ENCODE data around the gene FBXW11. TPM values are rescaled to one million over a fixed set of nuclear protein-coding genes. Genes with fewer than 3 reads are reported as not detected.

FBXW11 gene
- total and polyA plus RNA-seq, 2 of the 8 experiments (the other 6 are each of a cell fraction or from before 2014, with no cell fraction given): 45.0 to 75.6 TPM

DNA sequence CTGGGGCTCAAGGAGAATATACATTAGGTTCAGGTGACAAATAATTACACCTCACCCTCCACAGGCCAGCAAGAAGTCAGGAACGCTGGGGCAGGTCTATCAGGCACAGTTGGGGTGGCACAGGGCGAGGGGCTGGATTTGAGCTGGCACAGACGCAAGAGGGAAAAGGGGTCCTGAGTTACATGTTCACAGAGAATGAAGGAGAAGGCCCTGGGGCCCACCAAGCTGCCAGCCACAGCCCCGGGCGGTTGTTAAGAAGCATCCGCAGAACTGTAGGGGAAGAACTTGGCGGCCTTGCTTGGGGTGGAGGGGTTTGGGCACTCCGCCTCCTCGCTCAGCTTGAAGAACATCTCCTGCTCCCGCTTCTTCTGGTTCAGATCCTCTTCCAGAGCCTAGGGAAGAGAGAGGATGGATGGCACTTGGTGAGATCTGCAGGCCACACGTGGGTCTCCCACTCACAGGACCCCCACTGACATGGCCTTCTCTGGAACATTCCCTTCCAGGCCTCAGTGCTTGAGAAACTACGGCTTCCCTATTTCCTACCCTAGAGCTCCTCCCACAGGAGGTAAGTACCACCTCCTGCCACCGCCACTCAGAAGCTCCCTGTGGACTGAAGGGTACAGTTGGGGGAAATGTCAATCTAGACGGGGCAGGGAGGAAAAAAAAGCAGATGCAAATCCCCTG, 38.3 kb upstream of the FBXW11 start:
- Histone ChIP-seq H2BK20ac (ENCODE audit: low read length) (no peak overlapping the region), H3K18ac (ENCODE audit: extremely low read depth, low read length) (no peak overlapping the region), H3K27me3 (replicated peaks in 1 of 4; ENCODE audit: control insufficient read depth in 3 of 4, extremely low read depth in 1 of 4, insufficient read depth in 3 of 4, low read length in 3 of 4) (no peaks in the 10 kb centered on the region), H4K91ac (replicated peaks; ENCODE audit: insufficient read length, low read length) (no peak overlapping the region), H3K23ac (ENCODE audit: insufficient read length) (no peak overlapping the region), H3K4ac (replicated peaks; ENCODE audit: insufficient read length, low read depth, low read length) (no peak overlapping the region), H3K4me3 (ENCODE audit: extremely low read depth in 1 of 4, insufficient read depth in 2 of 4, low read depth in 3 of 4, low read length in 4 of 4) (no peak overlapping the region), H3K36me3 (ENCODE audit: control insufficient read depth in 2 of 4, insufficient read depth in 4 of 4, low read length in 3 of 4) (no peaks in the 10 kb centered on the region), H3K4me2 (ENCODE audit: insufficient read depth in 1 of 2, low read depth in 2 of 2, low read length in 2 of 2) (no peak overlapping the region), H3K79me1 (ENCODE audit: low read depth, low read length) (no peaks in the 10 kb centered on the region), H2BK12ac (ENCODE audit: low read depth, low read length) (no peak overlapping the region), H3K9ac (replicated peaks in 1 of 4; ENCODE audit: extremely low read depth in 1 of 4, low read depth in 3 of 4, low read length in 3 of 4) (no peak overlapping the region), H2AK5ac (ENCODE audit: low read depth, low read length) (no peak overlapping the region), H3K4me1 (replicated peaks in 1 of 4; ENCODE audit: control insufficient read depth in 3 of 4, insufficient read depth in 4 of 4, low read length in 3 of 4) (peaks cover 0 to 10% (median 0%) of the 10 kb centered on the region in 4 experiments; a peak in 5 of 7 replicates), H2BK120ac (replicated peaks; ENCODE audit: low read depth, low read length) (no peak overlapping the region), H3K56ac (replicated peaks; ENCODE audit: insufficient read length, low read depth, low read length) (no peak overlapping the region), H3K79me2 (ENCODE audit: control insufficient read depth in 1 of 2, insufficient read depth in 2 of 2, low read length in 2 of 2) (no peaks in the 10 kb centered on the region), H4K20me1 (replicated peaks in 1 of 2; ENCODE audit: control insufficient read depth in 1 of 2, insufficient read depth in 2 of 2, low read length in 2 of 2) (no peaks in the 10 kb centered on the region), H4K8ac (ENCODE audit: extremely low read depth, insufficient read depth, low read length) (no peak overlapping the region; the same call in 1 of the 2 replicates), H3K14ac (ENCODE audit: insufficient read length) (no peak overlapping the region), H2BK15ac (ENCODE audit: low read length) (no peak overlapping the region), H2AFZ (ENCODE audit: low read length) (no peak overlapping the region), H3K23me2 (ENCODE audit: low read depth, low read length) (no peaks in the 10 kb centered on the region), H4K5ac (ENCODE audit: insufficient read length, low read depth, low read length) (no peak overlapping the region), H3K27ac (ENCODE audit: low read depth, low read length) (no peak overlapping the region), H2BK5ac (ENCODE audit: low read depth, low read length) (no peak overlapping the region), H3K9me3 (ENCODE audit: insufficient read depth in 2 of 2, low read depth in 1 of 2, low read length in 1 of 2) (no peaks in the 10 kb centered on the region)
- FAIRE-seq (no peak), DNase-seq (ENCODE audit: low read depth in 1 of 2, low spot score in 2 of 2) (no peak)
- CTCF ChIA-PET (ENCODE audit: partially characterized antibody): interaction anchor here (0.7 to 5.9 kb wide), 20 partner anchors 8 to 626 kb away, joined by 3 to 51 read pairs (median 4); partner anchors contain the start of gene UBTD2
- POLR2A ChIA-PET (ENCODE audit: partially characterized antibody): interaction anchor here (0.6 to 1.4 kb wide), 5 partner anchors 38 to 137 kb away, joined by 3 to 9 read pairs (median 4); partner anchors contain the start of gene FBXW11
- 84% methylated on average over 14 of the region's 14 CpGs; no CpG with 5 or more reads in 1 of the 2 experiments for WGBS, 2 experiments (ENCODE audit: extremely low coverage in 1 of 2, insufficient coverage in 1 of 2, insufficient read length in 1 of 2, insufficient replicate concordance in 2 of 2, low coverage in 1 of 2, low lambda C conversion rate in 2 of 2, missing lambda C conversion rate in 1 of 2)
- TF ChIP-seq SIN3A (conservative IDR thresholded peaks at IDR 0.05 in 1 of 2, IDR thresholded peaks at IDR 0.05 in 1 of 2; ENCODE audit: low read depth in 1 of 2, low read length in 2 of 2) (no peak), POU5F1 (IDR thresholded peaks at IDR 0.05; ENCODE audit: low read depth, low read length) (no peak), NANOG (IDR thresholded peaks at IDR 0.05; ENCODE audit: insufficient read depth, low read depth, low read length, poor library complexity, severe bottlenecking) (no peak), SP4 (IDR thresholded peaks at IDR 0.05; ENCODE audit: low read length) (no peak)
- TF ChIP-seq, protein P1, sequence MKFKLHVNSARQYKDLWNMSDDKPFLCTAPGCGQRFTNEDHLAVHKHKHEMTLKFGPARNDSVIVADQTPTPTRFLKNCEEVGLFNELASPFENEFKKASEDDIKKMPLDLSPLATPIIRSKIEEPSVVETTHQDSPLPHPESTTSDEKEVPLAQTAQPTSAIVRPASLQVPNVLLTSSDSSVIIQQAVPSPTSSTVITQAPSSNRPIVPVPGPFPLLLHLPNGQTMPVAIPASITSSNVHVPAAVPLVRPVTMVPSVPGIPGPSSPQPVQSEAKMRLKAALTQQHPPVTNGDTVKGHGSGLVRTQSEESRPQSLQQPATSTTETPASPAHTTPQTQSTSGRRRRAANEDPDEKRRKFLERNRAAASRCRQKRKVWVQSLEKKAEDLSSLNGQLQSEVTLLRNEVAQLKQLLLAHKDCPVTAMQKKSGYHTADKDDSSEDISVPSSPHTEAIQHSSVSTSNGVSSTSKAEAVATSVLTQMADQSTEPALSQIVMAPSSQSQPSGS (IDR thresholded peaks at IDR 0.05; ENCODE audit: low read length): no peak
- TF ChIP-seq, protein P2, sequence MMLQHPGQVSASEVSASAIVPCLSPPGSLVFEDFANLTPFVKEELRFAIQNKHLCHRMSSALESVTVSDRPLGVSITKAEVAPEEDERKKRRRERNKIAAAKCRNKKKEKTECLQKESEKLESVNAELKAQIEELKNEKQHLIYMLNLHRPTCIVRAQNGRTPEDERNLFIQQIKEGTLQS (IDR thresholded peaks at IDR 0.05; ENCODE audit: insufficient read depth, low read depth, low read length): no peak
- TF ChIP-seq, protein P3, sequence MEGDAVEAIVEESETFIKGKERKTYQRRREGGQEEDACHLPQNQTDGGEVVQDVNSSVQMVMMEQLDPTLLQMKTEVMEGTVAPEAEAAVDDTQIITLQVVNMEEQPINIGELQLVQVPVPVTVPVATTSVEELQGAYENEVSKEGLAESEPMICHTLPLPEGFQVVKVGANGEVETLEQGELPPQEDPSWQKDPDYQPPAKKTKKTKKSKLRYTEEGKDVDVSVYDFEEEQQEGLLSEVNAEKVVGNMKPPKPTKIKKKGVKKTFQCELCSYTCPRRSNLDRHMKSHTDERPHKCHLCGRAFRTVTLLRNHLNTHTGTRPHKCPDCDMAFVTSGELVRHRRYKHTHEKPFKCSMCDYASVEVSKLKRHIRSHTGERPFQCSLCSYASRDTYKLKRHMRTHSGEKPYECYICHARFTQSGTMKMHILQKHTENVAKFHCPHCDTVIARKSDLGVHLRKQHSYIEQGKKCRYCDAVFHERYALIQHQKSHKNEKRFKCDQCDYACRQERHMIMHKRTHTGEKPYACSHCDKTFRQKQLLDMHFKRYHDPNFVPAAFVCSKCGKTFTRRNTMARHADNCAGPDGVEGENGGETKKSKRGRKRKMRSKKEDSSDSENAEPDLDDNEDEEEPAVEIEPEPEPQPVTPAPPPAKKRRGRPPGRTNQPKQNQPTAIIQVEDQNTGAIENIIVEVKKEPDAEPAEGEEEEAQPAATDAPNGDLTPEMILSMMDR (IDR thresholded peaks at IDR 0.05; ENCODE audit: control extremely low read depth in 1 of 3, insufficient read depth in 1 of 3, low read depth in 1 of 3, low read length in 3 of 3): peak; percentile 24 to 40 (median 31); a peak in 3 of 4 replicates

All from H1 (cell line).